RWPE2 (cell line): ENCODE results near the gene CTNND2.
A peak's percentile ranks its signal among the peaks of the same experiment; 100 is the strongest.

Experiments used
- ATAC-seq: fragments of 200-7000 bp; cut with Tn5 transposase; 3 replicates; pipeline ENCODE4 v1.9.1; 2021; ENCODE audit warnings: low read depth
- DNase-seq: peaks from one replicate; pipeline ENCODE4 v3.0.0-alpha.2; 2020; ENCODE audit warnings: low spot score
- H3K27ac ChIP-seq: fragments of 450-650 bp; 2 replicates; pipeline ENCODE4 v1.5.1; 2017; ENCODE audit warnings: mild to moderate bottlenecking; ENCODE audit not compliant: poor library complexity, severe bottlenecking
- H3K27me3 ChIP-seq: fragments of 250-450 bp; sonication (Bioruptor Pico); 2 replicates; pipeline ENCODE4 v1.5.1; 2021; ENCODE audit warnings: mild to moderate bottlenecking, moderate library complexity; ENCODE audit not compliant: insufficient read depth, poor library complexity, severe bottlenecking
- H3K36me3 ChIP-seq: fragments of 250-450 bp; sonication (Bioruptor Pico); 2 replicates; pipeline ENCODE4 v1.5.1; 2020; ENCODE audit warnings: low read depth, mild to moderate bottlenecking, moderate library complexity
- H3K4me1 ChIP-seq: fragments of 250-450 bp; sonication (Bioruptor Pico); 2 replicates; pipeline ENCODE4 v1.5.1; 2021; ENCODE audit warnings: mild to moderate bottlenecking, moderate library complexity; ENCODE audit not compliant: insufficient read depth, poor library complexity, severe bottlenecking
- H3K4me3 ChIP-seq: fragments of 250-450 bp; sonication (Bioruptor Pico); 2 replicates; pipeline ENCODE4 v1.5.1; 2021; ENCODE audit warnings: mild to moderate bottlenecking, moderate library complexity; ENCODE audit not compliant: severe bottlenecking
- H3K9me3 ChIP-seq: fragments of 250-450 bp; sonication (Bioruptor Pico); 2 replicates; pipeline ENCODE4 v1.5.1; 2021; ENCODE audit warnings: mild to moderate bottlenecking, moderate library complexity; ENCODE audit not compliant: severe bottlenecking
- TF ChIP-seq, protein P1 (sequence below): fragments of 450-650 bp; IDR thresholded peaks from one replicate; pipeline ENCODE4 v1.5.1; 2017; ENCODE audit warnings: mild to moderate bottlenecking, moderate library complexity; ENCODE audit not compliant: poor library complexity, severe bottlenecking

CTNND2 gene

DNA sequence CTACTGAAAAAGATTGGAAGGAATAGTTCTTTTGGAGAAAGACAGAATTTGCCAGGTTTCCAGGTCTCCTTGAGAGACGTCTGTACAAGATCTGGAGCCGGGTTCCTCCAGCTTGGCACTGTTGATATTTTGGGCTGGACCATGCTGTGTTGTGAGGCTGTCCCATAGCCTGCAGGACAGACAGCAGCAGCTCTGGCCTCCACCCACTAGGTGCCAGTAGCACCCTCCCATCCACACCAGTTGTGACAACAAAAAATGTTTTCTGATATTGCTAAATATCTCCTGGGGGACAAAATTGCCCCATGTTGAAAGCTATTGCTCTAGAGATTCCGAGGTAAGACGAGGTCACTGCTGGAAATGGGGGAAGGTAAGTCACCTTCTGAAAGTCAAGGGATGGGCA, 855.5 kb downstream of the CTNND2 start:
- Histone ChIP-seq H3K36me3 (no peaks in the 10 kb centered on the region), H3K27me3 (no peaks in the 10 kb centered on the region), H3K4me3 (no peak overlapping the region), H3K9me3 (no peaks in the 10 kb centered on the region), H3K4me1 (peaks cover 18% of the 10 kb centered on the region), H3K27ac (no peak overlapping the region)
- ATAC-seq (no peak), DNase-seq (no peak)
- TF ChIP-seq, protein P1, sequence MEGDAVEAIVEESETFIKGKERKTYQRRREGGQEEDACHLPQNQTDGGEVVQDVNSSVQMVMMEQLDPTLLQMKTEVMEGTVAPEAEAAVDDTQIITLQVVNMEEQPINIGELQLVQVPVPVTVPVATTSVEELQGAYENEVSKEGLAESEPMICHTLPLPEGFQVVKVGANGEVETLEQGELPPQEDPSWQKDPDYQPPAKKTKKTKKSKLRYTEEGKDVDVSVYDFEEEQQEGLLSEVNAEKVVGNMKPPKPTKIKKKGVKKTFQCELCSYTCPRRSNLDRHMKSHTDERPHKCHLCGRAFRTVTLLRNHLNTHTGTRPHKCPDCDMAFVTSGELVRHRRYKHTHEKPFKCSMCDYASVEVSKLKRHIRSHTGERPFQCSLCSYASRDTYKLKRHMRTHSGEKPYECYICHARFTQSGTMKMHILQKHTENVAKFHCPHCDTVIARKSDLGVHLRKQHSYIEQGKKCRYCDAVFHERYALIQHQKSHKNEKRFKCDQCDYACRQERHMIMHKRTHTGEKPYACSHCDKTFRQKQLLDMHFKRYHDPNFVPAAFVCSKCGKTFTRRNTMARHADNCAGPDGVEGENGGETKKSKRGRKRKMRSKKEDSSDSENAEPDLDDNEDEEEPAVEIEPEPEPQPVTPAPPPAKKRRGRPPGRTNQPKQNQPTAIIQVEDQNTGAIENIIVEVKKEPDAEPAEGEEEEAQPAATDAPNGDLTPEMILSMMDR: peak; percentile 14

DNA sequence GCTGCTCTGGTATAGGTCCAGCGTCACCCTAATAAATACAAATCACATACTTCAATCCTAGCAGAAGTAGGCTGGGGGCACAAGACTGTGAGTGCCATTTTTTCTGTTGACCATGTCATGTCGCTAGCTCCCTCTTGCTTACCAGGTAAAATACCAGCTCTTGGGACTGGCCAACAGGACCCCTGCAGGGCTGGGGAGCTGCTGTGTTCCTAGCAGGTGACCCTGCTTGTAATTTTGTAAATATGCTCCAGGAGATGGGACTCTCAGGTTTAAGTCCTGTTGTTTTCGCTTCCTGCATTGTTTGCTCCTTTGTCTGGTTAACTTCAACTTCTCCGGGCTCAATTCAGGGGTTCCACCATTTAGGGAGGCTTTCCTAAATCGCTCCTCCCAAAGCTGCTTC, 856.6 kb downstream of the CTNND2 start:
- TF ChIP-seq, protein P1: no peak
- Histone ChIP-seq H3K27ac (no peak overlapping the region), H3K4me1 (peaks cover 18% of the 10 kb centered on the region), H3K9me3 (no peaks in the 10 kb centered on the region), H3K4me3 (no peak overlapping the region), H3K27me3 (peaks cover under 1% of the 10 kb centered on the region), H3K36me3 (no peaks in the 10 kb centered on the region)
- ATAC-seq (no peak), DNase-seq (no peak)

DNA sequence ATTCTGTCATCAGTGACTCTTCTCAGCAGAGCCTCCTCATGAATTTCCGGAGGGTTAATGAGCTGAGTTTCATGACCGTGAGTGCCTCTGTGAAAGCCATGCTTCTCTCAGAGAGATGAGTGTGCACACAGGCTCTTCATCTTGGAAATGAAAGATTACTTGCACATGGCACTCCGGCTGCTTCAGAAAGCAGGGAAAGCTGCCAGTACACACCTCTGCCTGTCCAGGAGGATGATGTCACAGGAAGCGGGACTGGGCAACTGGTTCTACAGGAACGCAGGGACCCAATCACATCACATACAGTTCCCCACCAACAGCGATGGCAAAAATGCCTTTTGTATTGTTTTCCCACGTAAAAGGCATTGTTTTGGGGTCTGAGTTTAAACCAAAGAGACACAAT, 857.2 kb downstream of the CTNND2 start:
- Histone ChIP-seq H3K9me3 (no peaks in the 10 kb centered on the region), H3K27ac (no peak overlapping the region), H3K36me3 (no peaks in the 10 kb centered on the region), H3K4me3 (no peak overlapping the region), H3K4me1 (peaks cover 18% of the 10 kb centered on the region), H3K27me3 (peaks cover 5% of the 10 kb centered on the region)
- TF ChIP-seq, protein P1: no peak
- DNase-seq: no peak
- 0 out of 3 replicates have a peak, but pooled peaks have one; percentile 28 for ATAC-seq

DNA sequence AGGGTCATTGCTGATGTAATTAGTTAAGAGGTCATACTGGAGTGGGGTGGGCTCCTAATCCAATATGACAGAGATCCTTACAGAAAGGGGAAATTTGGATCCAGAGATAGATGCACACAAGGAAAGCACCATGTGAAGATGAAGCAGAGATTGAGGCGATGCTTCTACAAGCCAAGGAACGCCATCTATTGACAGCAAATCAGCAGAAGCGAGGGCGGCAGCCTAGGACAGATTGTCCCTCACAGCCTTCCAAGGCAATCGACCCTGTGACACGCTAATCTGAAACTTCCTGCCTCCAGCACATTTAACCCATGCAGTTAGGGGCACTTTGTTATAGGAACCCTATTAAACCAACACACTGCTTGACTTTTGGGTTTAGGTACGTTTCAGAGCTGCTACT, 858.1 kb downstream of the CTNND2 start:
- no peak for DNase-seq
- H3K9me3 ChIP-seq: no peaks in the 10 kb centered on the region
- H3K4me1 ChIP-seq: peaks cover 11% of the 10 kb centered on the region
- ATAC-seq: no peak
- H3K27ac ChIP-seq: no peak overlapping the region
- no peaks in the 10 kb centered on the region for H3K36me3 ChIP-seq
- peaks cover 12% of the 10 kb centered on the region for H3K27me3 ChIP-seq
- TF ChIP-seq, protein P1: no peak
- no peak overlapping the region for H3K4me3 ChIP-seq

DNA sequence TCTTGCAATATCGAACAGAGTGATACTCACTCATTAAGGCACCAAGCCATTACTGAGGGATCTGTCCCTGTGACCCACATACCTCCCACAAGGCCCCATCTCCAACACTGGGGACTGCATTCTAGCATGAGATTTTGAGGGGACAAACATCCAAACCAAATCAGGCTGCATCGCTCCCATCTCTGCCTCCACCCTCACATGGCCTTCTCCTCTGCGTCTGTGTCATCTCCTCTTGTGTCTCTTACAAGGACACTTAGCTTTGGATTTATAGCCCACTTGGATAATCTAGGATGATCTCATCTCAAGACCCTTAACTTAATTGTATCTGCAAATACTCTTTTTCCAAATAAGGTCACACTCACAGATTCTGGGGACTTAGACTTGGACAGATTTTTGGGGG, 858.8 kb downstream of the CTNND2 start:
- no peak for ATAC-seq
- Histone ChIP-seq H3K4me1 (peaks cover 4% of the 10 kb centered on the region), H3K4me3 (no peak overlapping the region), H3K9me3 (no peaks in the 10 kb centered on the region), H3K36me3 (no peaks in the 10 kb centered on the region), H3K27ac (no peak overlapping the region), H3K27me3 (peaks cover 20% of the 10 kb centered on the region)
- TF ChIP-seq, protein P1: no peak
- DNase-seq: no peak
